D341Med (cell line): ENCODE data around the gene HYKK.
"Not testable (repeated sequence)": the region's sequence is repeated elsewhere in the genome, so short reads cannot be mapped to it uniquely, and the experiment has no call there.

Source experiments
- DNase-seq: peaks from one replicate; pipeline ENCODE4 v3.0.0; 2012; ENCODE audit warnings: low spot score

HYKK gene

GRCh38 chr15:78506971-78507830 is at the start of gene HYKK:
TSS of gene HYKK (plus strand) at chr15:78507577. CDS start at chr15:78513089, 5,512 bp downstream.
- peak; percentile 97 for DNase-seq

GRCh38 chr15:78460737-78461136 is 46.6 kb upstream of the HYKK start:
- DNase-seq, result no peak

- DNase-seq, result no peak
Measured at GRCh38 chr15:78461171-78461888, 46.0 kb upstream of the HYKK start.

- no peak for DNase-seq
Measured at GRCh38 chr15:78469031-78469430, 38.3 kb upstream of the HYKK start.

GRCh38 chr15:78477295-78477694 is 30.1 kb upstream of the HYKK start:
- DNase-seq, result no peak

- DNase-seq, result no peak
Measured at GRCh38 chr15:78479650-78480049, 27.7 kb upstream of the HYKK start.

- no peak for DNase-seq
Measured at GRCh38 chr15:78481917-78482316, 25.5 kb upstream of the HYKK start.

- no peak for DNase-seq
Measured at GRCh38 chr15:78492872-78493271, 14.5 kb upstream of the HYKK start.

- no peak for DNase-seq
Measured at GRCh38 chr15:78501857-78502256, 5.5 kb upstream of the HYKK start.

- DNase-seq, result no peak
Measured at GRCh38 chr15:78502641-78503040, 4.7 kb upstream of the HYKK start.

GRCh38 chr15:78507831-78508160 is 419 bp downstream of the HYKK start:
- DNase-seq, result no peak

GRCh38 chr15:78508272-78508671 is 895 bp downstream of the HYKK start:
- no peak for DNase-seq

- DNase-seq, result no peak
Measured at GRCh38 chr15:78509726-78510312, 2.4 kb downstream of the HYKK start.

GRCh38 chr15:78520035-78520434 is 12.7 kb downstream of the HYKK start:
- not testable (repeated sequence) for DNase-seq

- no peak for DNase-seq
Measured at GRCh38 chr15:78524230-78524629, 16.9 kb downstream of the HYKK start.

- no peak for DNase-seq
Measured at GRCh38 chr15:78527325-78527724, 19.9 kb downstream of the HYKK start.

GRCh38 chr15:78533331-78533730 is 26.0 kb downstream of the HYKK start:
- no peak for DNase-seq

- DNase-seq, result no peak
Measured at GRCh38 chr15:78536134-78536533, 28.8 kb downstream of the HYKK start.

GRCh38 chr15:78537266-78537905 is 30.0 kb downstream of the HYKK start:
- no peak for DNase-seq

- DNase-seq, result no peak
Measured at GRCh38 chr15:78538358-78538757, 31.0 kb downstream of the HYKK start.

GRCh38 chr15:78539464-78540140 is 32.2 kb downstream of the HYKK start:
- not testable (repeated sequence) for DNase-seq
